Activated CD4-positive, alpha-beta T cell treated with anti-CD3 and anti-CD28 coated beads, Interleukin-2, amount 50 U/mL, for 24 hours (primary cell): ENCODE results near the gene REEP6.
A peak's percentile ranks its signal among the peaks of the same experiment; 100 is the strongest.

Source experiments
- DNase-seq, 2 donors: peaks; one replicate each; pipeline ENCODE4 v3.0.0-alpha.2; 2020; ENCODE audit warnings: low read depth in 1 of 2, low spot score in 1 of 2

The REEP6 gene

DNA sequence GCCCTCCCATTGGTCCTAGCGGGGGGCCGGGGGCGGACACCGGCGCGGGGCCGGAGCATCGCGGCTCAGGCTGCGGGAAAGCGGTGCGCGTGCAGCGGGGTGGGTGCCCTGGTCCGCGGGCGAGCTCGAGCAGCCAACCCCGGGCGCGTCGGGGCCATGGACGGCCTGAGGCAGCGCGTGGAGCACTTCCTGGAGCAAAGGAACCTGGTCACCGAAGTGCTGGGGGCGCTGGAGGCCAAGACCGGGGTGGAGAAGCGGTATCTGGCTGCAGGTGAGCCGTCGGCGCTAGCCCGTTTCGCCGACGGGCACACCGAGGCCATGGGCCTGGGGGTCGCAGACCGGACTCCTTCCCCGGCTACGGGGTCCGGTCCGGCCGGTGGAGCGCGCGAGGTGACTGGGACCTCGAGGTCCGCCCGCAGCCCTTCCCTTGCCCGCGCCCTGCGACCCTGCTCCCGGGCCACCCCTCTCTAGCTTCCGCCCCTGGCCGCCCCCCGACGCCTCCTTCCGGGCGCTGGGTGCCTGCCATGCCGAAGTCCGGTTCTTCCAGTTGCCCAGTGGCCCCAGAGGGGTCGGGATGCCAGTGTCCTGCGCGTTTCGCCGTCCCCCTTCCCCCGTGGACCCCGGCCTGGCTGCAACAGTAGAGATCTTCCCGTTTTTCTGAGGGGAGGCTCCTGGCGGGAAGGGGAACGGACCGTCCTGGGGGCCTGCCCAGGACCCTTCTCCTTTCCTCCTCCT lies at the start of gene REEP6:
REEP6 (plus strand) TSS at position 68 of the 735 bp plus-strand sequence; CDS start at position 157, 89 bp downstream.
- no peak for DNase-seq

DNA sequence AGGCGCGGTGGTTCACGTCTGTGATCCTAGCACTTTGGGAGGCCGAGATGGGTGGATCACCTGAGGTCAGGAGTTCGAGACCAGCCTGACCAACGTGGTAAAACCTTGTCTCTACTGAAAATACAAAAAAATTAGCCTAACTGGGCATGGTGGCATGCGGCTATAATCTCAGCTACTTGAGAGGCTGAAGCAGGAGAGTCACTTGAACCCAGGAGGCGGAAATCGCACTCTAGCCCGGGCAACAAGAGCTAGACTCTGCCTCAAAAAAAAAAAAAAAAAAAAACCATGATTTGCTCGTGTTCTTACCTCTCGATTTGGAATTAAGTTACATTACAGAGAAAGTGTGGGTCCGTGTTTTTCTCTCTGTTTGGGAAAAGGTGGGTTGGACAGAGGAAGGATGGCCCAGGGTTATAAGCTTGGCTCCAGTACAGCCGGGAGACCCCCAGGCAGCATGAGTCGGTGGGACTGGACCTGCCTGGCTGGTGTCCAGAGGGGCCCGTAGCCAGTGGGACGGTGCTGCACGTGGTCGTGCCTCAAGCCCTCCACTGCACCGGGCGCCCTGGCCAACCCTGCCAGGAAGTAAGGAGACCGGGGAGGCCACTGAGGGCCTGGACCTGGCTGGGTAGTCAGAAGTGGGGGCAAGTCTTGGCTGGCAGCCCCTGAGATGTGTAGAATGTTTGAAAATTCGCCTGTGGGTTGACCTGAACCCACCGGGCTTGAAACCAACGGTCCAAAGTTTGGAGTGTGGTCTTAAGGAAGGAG lies 49.1 kb upstream of the REEP6 start:
- DNase-seq, result no peak

DNA sequence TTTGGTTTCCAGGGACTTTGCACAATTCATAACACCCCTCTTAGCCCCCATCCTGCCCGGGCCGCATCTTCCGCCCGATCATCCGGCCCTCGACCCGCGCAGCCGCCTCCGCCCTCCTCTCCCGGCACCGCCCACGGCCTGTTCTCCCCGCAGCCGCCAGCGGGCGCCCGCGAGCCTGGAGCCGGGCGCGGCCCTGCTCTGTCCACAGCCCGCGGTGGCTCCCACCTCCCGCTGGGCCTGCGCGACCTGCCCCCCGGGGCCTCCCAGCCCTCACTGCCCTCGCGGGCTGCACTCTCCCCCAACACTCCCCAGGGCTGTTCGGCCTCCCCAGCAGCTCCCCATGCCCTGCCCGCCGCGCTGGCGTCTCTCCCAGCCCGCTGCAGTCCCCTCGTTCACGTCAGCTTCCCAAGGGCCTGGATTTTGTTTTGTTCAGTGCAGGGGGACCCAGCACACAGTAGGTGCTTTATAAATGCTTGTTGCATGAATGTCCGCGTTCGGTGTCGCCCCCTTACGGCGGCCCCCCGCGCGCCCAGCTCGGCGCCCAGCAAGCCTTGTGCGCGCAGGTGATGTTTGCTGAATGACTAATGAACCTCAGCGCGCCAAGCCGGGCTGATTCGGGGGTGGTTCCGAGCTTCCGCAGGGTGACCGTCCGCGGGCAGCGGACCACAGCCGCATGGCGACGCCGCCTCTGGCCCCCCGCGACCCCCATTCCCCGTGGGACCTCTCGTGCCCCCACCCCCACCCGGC lies 45.6 kb upstream of the REEP6 start:
- DNase-seq, result peak; percentile 54 to 58

DNA sequence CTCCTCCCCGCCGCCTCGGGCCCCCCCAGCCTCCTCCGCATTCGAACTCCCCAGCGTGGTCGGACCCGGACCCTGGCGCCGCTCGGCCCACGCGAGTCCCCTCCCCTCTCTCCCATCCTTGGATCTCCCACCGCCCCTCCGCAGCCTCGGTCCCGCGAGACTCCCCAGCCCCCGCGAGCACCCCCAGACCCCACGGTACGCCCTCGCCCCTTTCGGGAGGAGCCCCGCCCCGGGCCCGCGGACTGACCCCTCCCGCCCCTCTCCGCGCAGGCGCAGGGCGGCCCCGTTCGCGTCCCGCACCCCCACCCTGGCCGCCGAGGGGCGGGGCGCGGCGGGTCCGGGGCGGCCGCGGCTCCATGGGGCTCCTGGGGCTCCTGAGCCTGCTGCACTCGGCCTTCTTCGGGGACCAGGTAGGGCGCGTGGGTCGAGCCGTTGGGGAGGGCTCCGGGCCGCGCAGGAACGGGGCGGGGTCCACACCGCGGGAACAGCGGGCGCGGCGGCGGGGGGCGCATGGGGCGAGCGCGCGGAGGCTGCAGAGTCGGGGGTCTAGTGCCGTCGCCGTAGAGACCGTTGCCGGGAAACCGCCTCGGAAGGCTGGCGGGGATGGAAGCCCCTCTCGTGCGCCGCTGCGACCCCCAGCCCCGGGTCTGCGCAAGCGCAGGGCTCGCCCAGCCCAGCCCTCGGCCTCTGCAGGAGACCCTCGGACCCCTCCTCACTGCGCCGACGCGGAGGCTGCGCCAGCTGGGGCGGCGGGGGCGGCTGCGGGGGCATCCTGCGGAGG lies 44.9 kb upstream of the REEP6 start:
- no peak for DNase-seq

DNA sequence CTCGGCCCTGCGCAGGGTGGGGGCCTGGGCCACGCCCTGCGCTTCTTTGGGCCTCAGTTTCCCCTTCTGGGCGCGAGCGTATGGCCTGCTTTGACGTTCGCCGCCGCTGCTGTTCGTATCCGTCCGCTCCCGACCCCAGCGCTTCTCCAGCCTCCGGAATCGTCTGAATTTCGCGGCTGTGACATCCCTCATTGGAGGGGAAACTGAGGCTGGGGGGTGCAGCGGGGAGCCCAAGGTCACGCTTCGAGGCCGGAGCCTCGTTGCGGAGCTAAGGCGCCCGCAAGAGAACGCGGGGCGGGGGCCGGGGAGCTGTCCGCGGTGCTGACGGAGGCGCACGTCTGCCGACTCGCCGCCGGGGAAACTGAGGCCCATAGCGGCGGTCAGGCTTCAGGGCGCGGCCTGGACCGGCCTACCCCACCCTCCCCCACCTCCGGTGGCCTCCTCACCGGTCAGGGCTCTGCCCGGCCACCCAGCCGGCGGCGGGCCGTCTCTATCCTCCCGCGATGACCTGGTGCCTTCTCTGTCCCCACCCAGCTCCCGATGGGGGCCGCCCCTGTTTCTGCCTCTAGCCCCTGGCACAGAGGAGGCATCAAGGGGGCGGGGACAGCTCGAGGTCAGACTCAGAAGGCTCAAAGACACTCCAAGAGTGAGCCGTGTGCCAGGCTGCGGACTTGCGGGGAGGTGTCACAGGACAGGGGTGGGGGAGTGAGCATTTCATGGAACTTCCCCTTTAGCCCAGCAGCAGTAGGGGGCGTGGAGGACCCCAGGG lies 44.1 kb upstream of the REEP6 start:
- DNase-seq, result no peak

DNA sequence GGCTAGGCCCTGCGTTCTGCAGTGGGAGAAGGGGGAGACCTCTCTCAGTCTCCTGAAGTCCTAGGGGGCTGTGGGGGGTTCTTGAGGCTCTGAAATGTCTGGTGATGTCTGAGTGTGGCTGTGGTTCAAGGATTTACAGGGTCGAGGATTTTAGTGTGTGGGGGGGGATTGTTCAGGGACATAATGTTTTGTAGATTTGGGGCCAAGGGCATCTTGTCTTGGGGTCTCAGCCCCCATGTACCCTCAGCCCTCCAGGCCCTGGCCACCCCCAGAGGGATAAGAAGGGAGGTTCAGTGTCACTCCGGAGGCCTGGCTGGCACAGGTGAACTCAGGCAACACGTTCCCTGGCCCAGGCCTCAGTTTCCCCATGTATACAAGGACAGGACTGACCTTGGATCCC lies 43.5 kb upstream of the REEP6 start:
- DNase-seq, result no peak

DNA sequence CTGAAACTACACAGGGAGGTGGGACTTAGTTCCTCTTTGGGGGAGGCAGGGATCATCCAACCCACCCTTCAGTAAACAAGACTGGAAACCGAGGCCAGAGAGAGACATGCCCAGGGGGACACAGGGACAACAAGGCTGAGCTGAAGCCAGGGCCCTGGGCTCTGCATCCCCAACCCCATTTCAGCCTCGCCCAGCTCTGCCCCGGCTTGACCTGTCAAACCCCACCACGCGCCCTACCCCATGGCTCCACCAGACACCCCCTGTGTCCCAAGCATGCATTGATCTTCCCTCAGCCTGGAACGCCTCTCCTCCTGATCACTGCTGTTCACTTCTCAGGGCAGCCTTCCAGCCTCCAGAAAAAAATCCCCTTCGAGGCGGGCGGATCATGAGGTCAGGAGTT lies 43.0 kb upstream of the REEP6 start:
- no peak for DNase-seq

DNA sequence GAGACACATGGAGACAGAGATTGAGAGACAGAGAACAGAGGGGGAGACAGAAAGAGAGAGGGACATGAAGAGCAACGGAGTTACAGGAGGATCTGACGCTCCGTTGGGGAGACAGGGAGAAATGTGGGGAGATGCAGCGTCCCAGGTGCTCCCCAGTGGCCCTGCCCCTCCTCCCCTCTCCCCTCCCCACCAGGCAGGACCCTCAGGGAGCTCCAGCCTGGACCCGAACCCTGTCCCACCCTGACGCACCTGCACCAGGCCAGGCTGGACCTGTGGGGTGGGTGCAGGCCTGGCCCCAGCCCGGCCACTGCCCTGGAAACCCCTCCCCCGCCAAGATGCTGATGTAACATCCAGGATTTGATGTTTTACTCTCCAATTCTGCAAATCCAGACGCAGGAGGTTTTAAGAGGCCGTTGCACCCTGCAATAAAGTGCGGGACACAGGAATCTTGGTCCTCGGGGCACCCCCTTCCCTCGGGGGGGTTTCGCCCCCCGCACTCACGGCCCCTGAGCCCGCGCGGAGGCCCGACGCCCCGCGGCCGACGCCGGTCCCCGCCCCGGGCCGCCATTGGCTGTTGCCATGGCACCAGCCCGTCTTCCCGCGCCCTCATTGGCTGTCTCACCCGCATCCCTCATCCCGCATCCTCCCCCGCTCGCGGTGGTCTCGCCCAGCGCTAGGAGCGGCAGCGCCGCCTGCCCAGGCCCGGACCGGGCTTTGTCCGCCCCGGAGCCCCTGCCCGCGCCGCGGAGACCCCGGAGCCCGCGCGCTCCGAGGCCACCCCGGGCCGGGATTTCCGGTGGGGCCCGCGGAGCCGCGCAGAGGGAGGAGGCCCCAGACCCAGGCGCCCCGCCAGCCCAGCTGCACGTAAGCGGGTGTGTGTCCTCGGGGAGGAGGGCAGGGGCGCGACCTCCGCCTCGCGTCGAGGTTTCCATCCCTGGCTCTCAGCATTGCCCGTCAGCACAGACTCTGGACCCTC lies 41.2 kb upstream of the REEP6 start, which contains the start of gene APC2:
APC2 (plus strand) TSS at position 655 of the 976 bp plus-strand sequence. CDS start 2,881 bp downstream, outside the sequence.
- DNase-seq, result no peak

DNA sequence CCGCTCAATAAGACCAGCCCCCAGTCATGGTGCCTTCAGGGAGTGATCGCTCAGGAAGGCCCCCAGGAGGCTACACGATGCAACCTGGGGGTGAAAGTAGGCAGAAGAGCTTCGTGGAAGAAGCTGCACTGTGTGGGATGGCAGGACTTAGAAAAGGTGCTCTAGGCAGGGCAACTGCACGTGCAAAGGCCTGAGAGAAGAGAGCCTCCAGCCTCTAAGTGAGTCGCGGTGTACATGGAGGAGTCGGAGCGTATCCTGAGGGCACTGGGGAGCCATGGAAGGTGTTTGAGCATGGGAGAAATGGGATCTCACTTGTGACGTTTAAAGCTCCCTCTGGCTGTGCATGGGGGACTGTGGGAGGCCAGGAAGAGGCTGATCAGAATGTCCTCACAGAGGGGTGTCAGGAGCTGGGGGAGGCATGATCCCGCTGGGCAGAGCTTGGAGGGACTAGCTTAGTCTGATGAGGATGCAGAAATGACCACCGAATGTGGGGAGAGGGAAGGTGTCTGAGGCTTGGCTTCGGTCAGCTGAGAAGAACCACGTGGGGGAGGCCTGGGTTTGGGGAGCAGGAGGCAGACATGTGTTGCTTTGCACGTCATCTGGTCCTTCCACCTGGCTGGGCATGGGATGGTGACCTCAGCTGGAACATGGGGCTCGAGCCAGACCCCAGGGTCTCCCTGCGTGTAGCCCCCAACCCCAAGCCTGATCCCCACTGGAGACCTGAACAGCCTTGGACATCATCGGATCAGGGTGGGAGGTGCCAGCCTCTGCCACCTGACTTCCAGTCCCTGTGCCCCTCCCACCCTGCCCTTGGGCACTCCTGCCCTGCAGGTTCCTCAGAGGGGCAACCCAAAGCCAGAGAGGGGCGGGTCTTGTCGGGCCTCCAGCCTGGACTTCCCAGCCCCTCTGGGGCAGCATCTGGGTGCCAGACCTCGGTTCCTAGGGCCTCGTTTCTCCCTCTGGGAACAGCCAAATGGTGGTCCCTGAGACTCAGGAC lies 39.9 kb upstream of the REEP6 start:
- no peak for DNase-seq

DNA sequence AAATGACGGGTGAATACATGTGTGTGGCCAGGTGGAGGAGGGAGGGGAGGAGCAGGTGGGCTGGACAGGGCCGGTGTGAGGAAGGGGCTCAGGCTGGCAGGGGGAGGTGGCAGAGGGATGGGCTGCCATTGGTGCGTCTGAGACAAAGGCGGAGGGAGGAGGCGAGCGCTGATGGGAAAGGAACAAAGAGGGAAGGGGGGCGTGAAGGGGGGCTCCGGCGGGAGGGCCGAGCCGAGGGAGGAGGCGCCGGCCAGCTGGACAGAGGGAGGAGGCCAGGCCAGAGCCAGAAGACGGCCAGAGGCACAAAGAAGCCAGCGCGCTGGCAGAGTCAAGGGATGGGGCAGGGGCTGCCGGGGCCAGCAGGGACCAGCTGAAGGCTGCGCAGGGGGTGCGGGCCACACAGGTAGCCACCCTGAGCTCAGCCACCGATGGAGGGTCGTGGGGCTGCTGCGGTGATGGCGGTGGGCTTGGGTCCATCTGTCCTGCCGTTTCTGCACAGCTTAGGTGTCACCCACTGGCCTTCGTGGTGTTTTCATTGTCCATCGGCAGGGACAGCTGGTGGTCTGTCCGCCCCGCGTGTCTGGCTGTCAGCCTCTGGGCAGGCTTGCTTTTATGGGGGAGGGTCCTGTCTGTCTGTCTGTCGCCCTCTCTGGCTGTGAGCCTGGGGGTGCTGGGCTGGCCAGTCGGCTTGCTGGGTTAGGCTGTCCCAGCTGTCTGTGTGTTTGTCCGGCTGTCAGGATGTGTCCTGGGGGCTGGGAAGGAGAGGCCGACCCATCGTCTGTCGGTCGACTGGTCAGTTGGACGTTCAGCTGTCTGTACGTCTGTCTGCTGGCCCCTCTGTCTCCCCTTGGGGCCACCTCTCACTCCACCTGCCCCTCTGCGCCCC lies 38.8 kb upstream of the REEP6 start:
- no peak for DNase-seq

DNA sequence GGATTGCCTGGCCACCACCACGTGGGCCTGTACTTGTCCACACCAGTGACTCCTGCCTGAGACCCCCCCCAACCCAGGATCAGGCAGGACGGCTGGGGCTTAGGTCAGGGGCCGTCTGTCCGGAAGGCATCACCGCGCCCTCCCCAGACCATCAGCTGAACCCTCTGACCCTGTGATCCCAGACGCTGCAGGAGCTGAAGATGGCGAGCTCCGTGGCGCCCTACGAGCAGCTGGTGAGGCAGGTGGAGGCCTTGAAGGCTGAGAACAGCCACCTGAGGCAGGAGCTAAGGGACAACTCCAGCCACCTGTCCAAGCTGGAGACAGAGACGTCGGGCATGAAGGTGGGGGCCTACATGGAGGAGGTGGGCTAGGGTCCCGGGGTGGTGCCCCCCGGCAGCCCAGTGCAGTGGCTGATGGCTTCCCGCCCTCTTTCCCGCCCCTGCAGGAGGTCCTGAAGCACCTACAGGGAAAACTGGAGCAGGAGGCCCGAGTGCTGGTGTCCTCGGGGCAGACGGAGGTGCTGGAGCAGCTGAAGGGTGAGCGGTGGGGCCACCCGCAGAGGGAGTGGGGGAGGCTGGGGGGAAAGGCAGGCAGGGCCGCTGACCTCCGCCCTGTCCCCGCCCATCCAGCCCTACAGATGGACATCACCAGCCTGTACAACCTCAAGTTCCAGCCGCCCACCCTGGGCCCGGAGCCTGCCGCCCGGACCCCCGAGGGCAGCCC lies 38.0 kb upstream of the REEP6 start:
- no peak for DNase-seq

DNA sequence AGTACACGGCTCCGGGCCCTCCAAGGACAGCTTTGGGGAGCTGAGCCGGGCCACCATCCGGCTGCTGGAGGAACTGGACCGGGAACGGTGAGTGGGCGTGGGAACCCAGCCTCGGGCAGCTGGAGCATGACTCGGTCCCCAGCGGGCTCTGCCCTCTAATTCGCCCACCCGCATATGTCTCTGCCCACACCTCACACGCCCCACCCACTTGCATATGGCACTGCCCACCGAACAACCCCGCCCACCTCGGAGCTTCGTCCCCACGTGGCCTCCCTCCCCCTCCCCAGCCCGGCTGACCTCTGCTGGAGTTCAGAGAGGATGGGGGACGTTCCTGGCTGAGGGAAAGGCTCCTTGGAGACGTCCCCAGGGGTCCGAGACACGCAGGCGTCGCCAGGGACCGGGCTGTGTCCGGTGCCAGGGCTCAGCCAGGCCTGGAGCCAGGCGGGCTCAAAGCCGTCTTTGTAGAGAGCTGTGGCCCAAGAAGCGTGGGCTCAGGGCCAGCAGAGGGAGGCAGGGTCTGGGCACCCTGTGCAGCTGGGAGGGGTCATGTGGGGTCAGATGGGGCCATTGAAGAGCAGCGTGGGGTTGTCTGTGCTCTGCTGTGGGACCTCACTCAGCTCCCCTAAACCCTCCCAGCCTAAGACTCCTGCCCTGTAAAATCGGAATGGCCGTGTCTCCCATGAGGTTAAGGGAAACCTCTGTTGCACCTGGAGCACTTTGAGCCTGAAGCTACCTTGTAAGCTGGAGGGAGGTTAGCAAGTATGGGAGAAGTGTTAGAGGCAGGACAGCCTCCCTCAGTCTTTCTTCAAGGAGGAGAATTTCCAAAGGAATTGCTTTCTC lies 37.2 kb upstream of the REEP6 start:
- DNase-seq, result no peak

DNA sequence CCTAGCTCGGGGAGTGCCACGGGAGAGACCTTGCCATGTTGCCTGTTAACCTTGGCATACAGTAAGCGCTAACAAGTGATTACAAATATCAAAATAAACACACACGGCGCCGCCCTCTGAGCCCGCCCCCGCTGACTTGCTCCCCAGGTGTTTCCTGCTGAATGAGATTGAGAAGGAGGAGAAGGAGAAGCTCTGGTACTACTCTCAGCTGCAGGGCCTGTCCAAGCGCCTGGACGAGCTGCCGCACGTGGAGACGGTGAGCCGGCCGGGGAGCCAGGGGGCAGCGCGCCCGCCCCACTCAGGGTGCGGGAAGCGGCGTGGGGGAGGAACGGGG lies 36.0 kb upstream of the REEP6 start:
- DNase-seq, result no peak

DNA sequence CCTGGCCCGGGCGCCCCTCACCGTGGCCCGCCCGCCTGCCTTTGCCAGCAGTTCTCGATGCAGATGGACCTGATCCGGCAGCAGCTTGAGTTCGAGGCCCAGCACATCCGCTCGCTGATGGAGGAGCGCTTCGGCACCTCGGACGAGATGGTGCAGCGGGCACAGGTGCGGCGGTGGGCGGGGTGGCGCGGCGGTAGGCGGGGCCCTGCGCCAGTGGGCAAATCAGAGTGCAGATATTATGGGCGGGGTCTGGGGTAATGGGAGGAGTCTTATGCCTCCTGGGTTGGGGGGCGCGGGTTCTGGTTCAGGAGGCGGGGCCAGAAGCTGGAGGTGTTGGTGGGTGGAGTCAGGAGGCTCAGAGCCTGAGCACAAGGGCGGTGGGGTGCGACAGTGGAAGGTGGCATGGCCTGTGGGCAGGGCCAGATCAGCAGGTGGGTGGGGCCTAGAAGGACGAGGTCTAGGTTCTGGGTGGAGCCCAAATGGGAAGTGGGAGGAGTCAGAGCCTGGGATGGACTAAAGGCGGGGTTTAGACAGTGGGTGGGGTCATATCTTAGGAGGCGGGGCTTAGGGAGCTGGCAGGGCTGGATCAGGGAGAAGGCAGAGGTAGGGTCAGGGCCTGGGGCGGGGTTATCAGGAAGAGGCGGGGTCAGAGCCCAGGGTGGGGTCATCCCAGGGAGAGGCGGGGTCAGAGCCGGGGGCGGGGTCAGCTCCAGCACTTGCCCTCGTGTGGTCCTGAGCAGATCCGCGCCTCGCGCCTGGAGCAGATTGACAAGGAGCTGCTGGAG lies 35.5 kb upstream of the REEP6 start:
- DNase-seq, result no peak
